HCT116 (cell line): ENCODE data around the gene SLC25A22. TPM values are rescaled to one million over a fixed set of nuclear protein-coding genes. Genes with fewer than 3 reads are reported as not detected.

Experiments
- ATAC-seq: fragments of 200-7000 bp; cut with Tn5 transposase; 2 replicates; pipeline ENCODE4 v1.9.1; 2020; ENCODE audit warnings: mild to moderate bottlenecking, moderate library complexity
- BruUV-seq: library from RNA; stranded (reverse); fragments of 400-500 nt; replicated peaks from 2 replicates; lab custom pipeline; 2021; lab: Mats Ljungman, UMichigan
- CTCF ChIA-PET: fragments of 300-600 bp; sonication (Branson Sonifier 250); formaldehyde crosslinking; loops from one replicate; lab custom pipeline; 2021; ENCODE audit warnings: antibody characterized with exemption; lab: Charles Lee
- POLR2A ChIA-PET: fragments of 300-600, 350-600 bp; sonication (Branson Sonifier 250); formaldehyde crosslinking; loops from one replicate; lab custom pipeline; 2021; ENCODE audit warnings: antibody characterized with exemption; lab: Charles Lee
- RAD21 ChIA-PET, 2 experiments: fragments of 300-600 bp; sonication (Branson Sonifier 250); formaldehyde crosslinking; loops; one replicate each; lab custom pipeline; 2023; ENCODE audit warnings: low total read pairs in 2 of 2; ENCODE audit not compliant: uncharacterized antibody in 2 of 2, unreplicated experiment in 2 of 2, low non-redundant PET in 1 of 2; lab: Charles Lee
- DNase-seq: peaks from one replicate; pipeline ENCODE4 v3.0.0-alpha.2; 2010; ENCODE audit warnings: low read depth, low spot score
- H2AFZ ChIP-seq: fragments of 200-600 bp; shearing (Covaris generic), sonication (generic); 2 replicates; pipeline ENCODE4 v1.6.1; 2017; ENCODE audit warnings: low read depth, mixed run types, mixed read lengths, antibody characterized with exemption, low read length; ENCODE audit not compliant: poor library complexity, severe bottlenecking
- H3K27ac ChIP-seq: 2 replicates; pipeline ENCODE4 v1.5.1; 2012; ENCODE audit warnings: low read depth, low read length
- H3K27me3 ChIP-seq: fragments of 200-600 bp; sonication (generic); 2 replicates; pipeline ENCODE4 v1.6.1; 2016; ENCODE audit warnings: mixed run types, low read length, mixed read lengths; ENCODE audit not compliant: insufficient read depth
- H3K36me3 ChIP-seq, 2 experiments: fragments of 200-500 bp in 1 of 2; fragments of 200-600 bp in 1 of 2; sonication (Bioruptor generic) in 1 of 2; sonication (generic) in 1 of 2; 2 replicates each; pipeline versions ENCODE4 v1.5.1 to v1.6.1; 2014 to 2016; ENCODE audit warnings: low read length in 2 of 2, inconsistent platforms in 1 of 2, mixed read lengths in 1 of 2, mixed run types in 1 of 2; ENCODE audit not compliant: insufficient read depth in 2 of 2, control insufficient read depth in 1 of 2
- H3K4me1 ChIP-seq, 2 experiments: fragments of 200-600 bp in 1 of 2; sonication (generic) in 1 of 2; 2 replicates each; pipeline versions ENCODE4 v1.5.1 to v1.6.1; 2012 to 2017; ENCODE audit warnings: low read length in 2 of 2, inconsistent platforms in 1 of 2, mild to moderate bottlenecking in 1 of 2, mixed read lengths in 1 of 2, mixed run types in 1 of 2, moderate library complexity in 1 of 2; ENCODE audit not compliant: insufficient read depth in 2 of 2, control insufficient read depth in 1 of 2
- H3K4me2 ChIP-seq: fragments of 200-600 bp; sonication (generic); 2 replicates; pipeline ENCODE4 v1.6.1; 2017; ENCODE audit warnings: mixed run types, low read length, mixed read lengths
- H3K4me3 ChIP-seq, 2 experiments: fragments of 200-600 bp in 1 of 2; sonication (generic) in 1 of 2; replicated peaks in 1 of 2; 2 replicates each; pipeline ENCODE4 v1.5.1; 2011 to 2016; ENCODE audit warnings: low read length in 2 of 2, control low read depth in 1 of 2, low read depth in 1 of 2, mild to moderate bottlenecking in 1 of 2, mixed read lengths in 1 of 2, mixed run types in 1 of 2
- H3K79me2 ChIP-seq: fragments of 200-600 bp; sonication (generic); 2 replicates; pipeline ENCODE4 v1.6.1; 2017; ENCODE audit warnings: mild to moderate bottlenecking, mixed run types, low read length, moderate library complexity, mixed read lengths; ENCODE audit not compliant: insufficient read depth
- H3K9ac ChIP-seq: fragments of 200-600 bp; sonication (generic); 2 replicates; pipeline ENCODE4 v1.6.1; 2016; ENCODE audit warnings: low read length, mixed read lengths
- H3K9me2 ChIP-seq: fragments of 200-600 bp; sonication (generic), shearing (Covaris generic); 2 replicates; pipeline ENCODE4 v1.6.1; 2017; ENCODE audit warnings: mixed run types, mild to moderate bottlenecking, moderate library complexity; ENCODE audit not compliant: insufficient read depth
- H3K9me3 ChIP-seq, 2 experiments: fragments of 200-500 bp in 1 of 2; fragments of 200-600 bp in 1 of 2; sonication (Bioruptor generic) in 1 of 2; sonication (generic) in 1 of 2; 2 replicates each; pipeline ENCODE4 v1.6.1; 2014 to 2017; ENCODE audit warnings: low read length in 2 of 2, mixed read lengths in 2 of 2, inconsistent platforms in 1 of 2, low read depth in 1 of 2, mild to moderate bottlenecking in 1 of 2, mixed run types in 1 of 2, moderate library complexity in 1 of 2; ENCODE audit not compliant: control insufficient read depth in 1 of 2, insufficient read depth in 1 of 2
- H4K20me1 ChIP-seq: fragments of 200-600 bp; sonication (generic), shearing (Covaris generic); 2 replicates; pipeline ENCODE4 v1.6.1; 2017; ENCODE audit warnings: mixed run types, mild to moderate bottlenecking, moderate library complexity; ENCODE audit not compliant: insufficient read depth
- CBX3 ChIP-seq: IDR thresholded peaks from 2 replicates; pipeline ENCODE4 v1.6.1; 2012; ENCODE audit warnings: low read depth
- EGR1 ChIP-seq: IDR thresholded peaks from 2 replicates; pipeline ENCODE4 v1.6.1; 2012; ENCODE audit warnings: low read depth
- EZH2 ChIP-seq: fragments of 200-600 bp; sonication (generic); IDR thresholded peaks from 2 replicates; pipeline ENCODE4 v1.6.1; 2017; ENCODE audit warnings: antibody characterized with exemption, mixed run types
- POLR2AphosphoS5 ChIP-seq: IDR thresholded peaks from 2 replicates; pipeline ENCODE4 v1.6.1; 2011; ENCODE audit warnings: mild to moderate bottlenecking, low read depth, low read length, moderate library complexity
- SIN3A ChIP-seq: IDR thresholded peaks from 2 replicates; pipeline ENCODE4 v1.6.1; 2012; ENCODE audit warnings: low read depth
- YY1 ChIP-seq: IDR thresholded peaks from 2 replicates; pipeline ENCODE4 v1.6.1; 2011; ENCODE audit warnings: low read length, low read depth, moderate library complexity, mild to moderate bottlenecking; ENCODE audit not compliant: insufficient replicate concordance; ENCODE audit errors: extremely low read depth
- ZFX ChIP-seq: fragments of 450-650 bp; IDR thresholded peaks from 2 replicates; pipeline ENCODE4 v1.6.1; 2017
- intact Hi-C: fragments of 100-400 bp; cut with micrococcal nuclease; formaldehyde crosslinking; loops from 2 replicates; pipeline ENCODE4 v1.10.0; 2022
- total RNA-seq: library from RNA; stranded (reverse); gene quantifications from one replicate; pipeline ENCODE4 v1.2.1, GENCODE V29; 2021; ENCODE audit not compliant: unreplicated experiment
- TF ChIP-seq, protein P1 (sequence below): IDR thresholded peaks from 2 replicates; pipeline ENCODE4 v1.6.1; 2012; ENCODE audit warnings: low read depth
- TF ChIP-seq, protein P2 (sequence below), 3 experiments: fragments of 200-600 bp in 1 of 3; sonication (generic) in 1 of 3; IDR thresholded peaks in 2 of 3; conservative IDR thresholded peaks in 1 of 3; 2 replicates each; pipeline ENCODE4 v1.5.1; 2012 to 2017; ENCODE audit warnings: low read depth in 2 of 3, low read length in 2 of 3, antibody characterized with exemption in 1 of 3, borderline replicate concordance in 1 of 3, control low read depth in 1 of 3, mild to moderate bottlenecking in 1 of 3, mixed read lengths in 1 of 3, mixed run types in 1 of 3, moderate library complexity in 1 of 3; ENCODE audit not compliant: insufficient read depth in 1 of 3

SLC25A22 gene
- total RNA-seq, 1 experiment from 2014 or later, result 62.0 TPM

DNA sequence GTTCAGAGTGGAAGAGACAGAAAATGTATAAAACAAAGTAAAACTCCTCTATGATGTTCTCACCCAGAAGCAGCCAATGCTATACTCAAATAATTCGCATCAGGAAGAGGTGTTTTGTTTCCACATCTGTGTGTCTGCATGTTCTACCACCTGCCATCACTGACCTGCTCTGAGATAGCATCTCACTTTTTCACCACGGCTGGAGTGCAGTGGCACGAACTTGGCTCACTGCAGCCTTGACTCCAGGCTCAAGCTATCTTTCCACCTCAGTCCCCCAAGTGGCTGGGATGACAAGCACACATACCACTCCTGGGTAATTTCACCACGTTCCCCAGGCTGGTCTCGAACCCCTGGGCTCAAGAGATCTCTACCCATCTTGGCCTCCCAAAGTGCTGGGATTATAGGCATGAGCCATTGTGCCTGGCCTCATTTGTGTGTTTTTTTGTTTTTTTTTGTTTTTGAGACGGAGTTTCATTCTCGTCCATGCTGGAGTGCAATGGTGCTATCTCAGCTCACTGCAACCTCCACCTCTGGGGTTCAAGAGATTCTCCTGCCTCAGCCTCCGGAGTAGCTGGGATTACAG, 36.5 kb downstream of the SLC25A22 start:
- Histone ChIP-seq H3K36me3 (peaks cover 41 to 56% of the 10 kb centered on the region in 2 experiments), H3K4me2 (peak overlapping the region; percentile 94)
- BruUV-seq, result no TSS peak

DNA sequence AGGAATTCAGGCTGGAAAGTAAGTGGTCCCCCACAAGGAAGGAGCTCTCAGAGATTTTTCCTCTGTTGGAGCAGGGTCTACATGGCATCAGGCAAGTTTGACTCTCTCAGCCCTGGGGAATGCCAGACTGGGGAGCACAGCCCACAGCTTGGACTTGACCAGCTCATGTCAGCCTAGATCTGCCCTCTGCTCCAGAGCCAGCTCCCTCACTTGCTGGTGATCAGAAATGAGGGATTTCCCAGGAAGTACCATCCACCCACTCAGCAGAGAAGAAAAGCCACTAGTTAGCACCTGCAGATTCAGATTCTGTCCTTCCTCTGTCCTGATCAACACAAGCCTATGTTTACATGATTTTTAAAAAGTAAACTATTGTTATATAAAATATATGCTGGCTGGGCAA, 37.8 kb downstream of the SLC25A22 start:
- TSS peak; percentile 30 for BruUV-seq
- no peak overlapping the region for H3K9ac ChIP-seq
- H3K79me2 ChIP-seq, result peaks cover 35% of the 10 kb centered on the region
- H3K4me2 ChIP-seq, result no peak overlapping the region
- intact Hi-C loops, result no loop called here
- H3K9me2 ChIP-seq, result no peaks in the 10 kb centered on the region
- DNase-seq, result no peak
- no peak overlapping the region for H3K27ac ChIP-seq
- peaks cover 38 to 56% of the 10 kb centered on the region in 2 experiments for H3K36me3 ChIP-seq
- RAD21 ChIA-PET, result no interaction called here
- H3K9me3 ChIP-seq, result no peaks in the 10 kb centered on the region
- POLR2A ChIA-PET, result no interaction called here
- H4K20me1 ChIP-seq, result peaks cover 5% of the 10 kb centered on the region; the same call in 1 of the 2 replicates
- H3K4me3 ChIP-seq, result no peak overlapping the region
- H3K27me3 ChIP-seq, result no peaks in the 10 kb centered on the region
- CTCF ChIA-PET, result no interaction called here
- no peak overlapping the region for H2AFZ ChIP-seq
- ATAC-seq, result no peak
- H3K4me1 ChIP-seq, result peaks cover 20 to 38% of the 10 kb centered on the region in 2 experiments
- TF ChIP-seq, protein P1, sequence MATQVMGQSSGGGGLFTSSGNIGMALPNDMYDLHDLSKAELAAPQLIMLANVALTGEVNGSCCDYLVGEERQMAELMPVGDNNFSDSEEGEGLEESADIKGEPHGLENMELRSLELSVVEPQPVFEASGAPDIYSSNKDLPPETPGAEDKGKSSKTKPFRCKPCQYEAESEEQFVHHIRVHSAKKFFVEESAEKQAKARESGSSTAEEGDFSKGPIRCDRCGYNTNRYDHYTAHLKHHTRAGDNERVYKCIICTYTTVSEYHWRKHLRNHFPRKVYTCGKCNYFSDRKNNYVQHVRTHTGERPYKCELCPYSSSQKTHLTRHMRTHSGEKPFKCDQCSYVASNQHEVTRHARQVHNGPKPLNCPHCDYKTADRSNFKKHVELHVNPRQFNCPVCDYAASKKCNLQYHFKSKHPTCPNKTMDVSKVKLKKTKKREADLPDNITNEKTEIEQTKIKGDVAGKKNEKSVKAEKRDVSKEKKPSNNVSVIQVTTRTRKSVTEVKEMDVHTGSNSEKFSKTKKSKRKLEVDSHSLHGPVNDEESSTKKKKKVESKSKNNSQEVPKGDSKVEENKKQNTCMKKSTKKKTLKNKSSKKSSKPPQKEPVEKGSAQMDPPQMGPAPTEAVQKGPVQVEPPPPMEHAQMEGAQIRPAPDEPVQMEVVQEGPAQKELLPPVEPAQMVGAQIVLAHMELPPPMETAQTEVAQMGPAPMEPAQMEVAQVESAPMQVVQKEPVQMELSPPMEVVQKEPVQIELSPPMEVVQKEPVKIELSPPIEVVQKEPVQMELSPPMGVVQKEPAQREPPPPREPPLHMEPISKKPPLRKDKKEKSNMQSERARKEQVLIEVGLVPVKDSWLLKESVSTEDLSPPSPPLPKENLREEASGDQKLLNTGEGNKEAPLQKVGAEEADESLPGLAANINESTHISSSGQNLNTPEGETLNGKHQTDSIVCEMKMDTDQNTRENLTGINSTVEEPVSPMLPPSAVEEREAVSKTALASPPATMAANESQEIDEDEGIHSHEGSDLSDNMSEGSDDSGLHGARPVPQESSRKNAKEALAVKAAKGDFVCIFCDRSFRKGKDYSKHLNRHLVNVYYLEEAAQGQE, result no peak
- no peak for TF ChIP-seq ZFX
- no peak for TF ChIP-seq EZH2
- no peak for TF ChIP-seq SIN3A
- TF ChIP-seq CBX3, result no peak
- TF ChIP-seq, protein P2, sequence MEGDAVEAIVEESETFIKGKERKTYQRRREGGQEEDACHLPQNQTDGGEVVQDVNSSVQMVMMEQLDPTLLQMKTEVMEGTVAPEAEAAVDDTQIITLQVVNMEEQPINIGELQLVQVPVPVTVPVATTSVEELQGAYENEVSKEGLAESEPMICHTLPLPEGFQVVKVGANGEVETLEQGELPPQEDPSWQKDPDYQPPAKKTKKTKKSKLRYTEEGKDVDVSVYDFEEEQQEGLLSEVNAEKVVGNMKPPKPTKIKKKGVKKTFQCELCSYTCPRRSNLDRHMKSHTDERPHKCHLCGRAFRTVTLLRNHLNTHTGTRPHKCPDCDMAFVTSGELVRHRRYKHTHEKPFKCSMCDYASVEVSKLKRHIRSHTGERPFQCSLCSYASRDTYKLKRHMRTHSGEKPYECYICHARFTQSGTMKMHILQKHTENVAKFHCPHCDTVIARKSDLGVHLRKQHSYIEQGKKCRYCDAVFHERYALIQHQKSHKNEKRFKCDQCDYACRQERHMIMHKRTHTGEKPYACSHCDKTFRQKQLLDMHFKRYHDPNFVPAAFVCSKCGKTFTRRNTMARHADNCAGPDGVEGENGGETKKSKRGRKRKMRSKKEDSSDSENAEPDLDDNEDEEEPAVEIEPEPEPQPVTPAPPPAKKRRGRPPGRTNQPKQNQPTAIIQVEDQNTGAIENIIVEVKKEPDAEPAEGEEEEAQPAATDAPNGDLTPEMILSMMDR (IDR thresholded peaks at IDR 0.05 in 2 of 3, conservative IDR thresholded peaks at IDR 0.05 in 1 of 3; ENCODE audit: borderline replicate concordance in 1 of 3, insufficient read depth in 1 of 3, low read depth in 2 of 3, low read length in 2 of 3), result no peak
- TF ChIP-seq EGR1, result no peak
- no peak for TF ChIP-seq POLR2AphosphoS5

More for the DNA sequence above, 36.5 kb downstream of the SLC25A22 start:
- H2AFZ ChIP-seq, result no peak overlapping the region
- RAD21 ChIA-PET, result no interaction called here
- peaks cover 21% of the 10 kb centered on the region for H3K79me2 ChIP-seq
- intact Hi-C loops, result no loop called here
- no peak overlapping the region for H3K4me3 ChIP-seq
- POLR2A ChIA-PET, result interaction anchor here (0.7 to 2.5 kb wide), 2 partner anchors 11 to 22 kb away, joined by 3 to 9 read pairs; no protein-coding TSS in a partner anchor
- TF ChIP-seq, protein P2 (IDR thresholded peaks at IDR 0.05 in 2 of 3, conservative IDR thresholded peaks at IDR 0.05 in 1 of 3; ENCODE audit: borderline replicate concordance in 1 of 3, insufficient read depth in 1 of 3, low read depth in 2 of 3, low read length in 2 of 3), result 0 out of 6 replicates have a peak, but pooled peaks of 1 of the 3 experiments have one; percentile 18
- TF ChIP-seq YY1, result no peak
- CTCF ChIA-PET, result interaction anchor here (1.1 to 1.9 kb wide), 3 partner anchors 13 to 204 kb away, joined by 3 to 10 read pairs (median 3); partner anchors contain the start of gene TALDO1
- peaks cover 20 to 44% of the 10 kb centered on the region in 2 experiments for H3K4me1 ChIP-seq
- ATAC-seq, result no peak
- no peak for DNase-seq
- H3K9me3 ChIP-seq, result no peaks in the 10 kb centered on the region
- H3K9ac ChIP-seq, result peak overlapping the region; percentile 82
- peaks cover 5% of the 10 kb centered on the region; the same call in 1 of the 2 replicates for H4K20me1 ChIP-seq
- H3K9me2 ChIP-seq, result no peaks in the 10 kb centered on the region
- peak overlapping the region; percentile 93 for H3K27ac ChIP-seq
- H3K27me3 ChIP-seq, result no peaks in the 10 kb centered on the region
